IMR-90 (cell line): Measurements from ENCODE around the gene TFEB. TPM values are rescaled to one million over a fixed set of nuclear protein-coding genes. Genes with fewer than 3 reads are reported as not detected.
A peak's percentile ranks its signal among the peaks of the same experiment; 100 is the strongest.

Experiments
- ATAC-seq: fragments of 200-7000 bp; cut with Tn5 transposase; 2 replicates; pipeline ENCODE4 v1.9.1; 2020; ENCODE audit warnings: low read depth, mild to moderate bottlenecking, moderate library complexity
- BruUV-seq: library from RNA; stranded (reverse); fragments of 400-500 nt; replicated peaks from 2 replicates; lab custom pipeline; 2021; lab: Mats Ljungman, UMichigan
- CTCF ChIA-PET: fragments of 300-600 bp; formaldehyde crosslinking; extraction: SDS; loops from one replicate; lab custom pipeline; 2021; ENCODE audit warnings: antibody characterized with exemption; lab: Yijun Ruan, JAX
- POLR2A ChIA-PET: fragments of 300-600 bp; sonication (Branson Sonifier 250); formaldehyde crosslinking; loops from one replicate; lab custom pipeline; 2022; ENCODE audit warnings: antibody characterized with exemption; ENCODE audit not compliant: unreplicated experiment; lab: Charles Lee
- DNase-seq: peaks from one replicate; pipeline ENCODE4 v3.0.0; 2013
- H2AFZ ChIP-seq: replicated peaks from 2 replicates; pipeline ENCODE3; 2013; ENCODE audit warnings: low read length, mild to moderate bottlenecking; ENCODE audit not compliant: poor library complexity
- H2AK5ac ChIP-seq: 2 replicates; pipeline ENCODE4 v1.6.1; 2013; ENCODE audit warnings: low read depth, low read length, inconsistent platforms
- H2AK9ac ChIP-seq: replicated peaks from 2 replicates; pipeline ENCODE3; 2013; ENCODE audit warnings: mild to moderate bottlenecking, low read depth, low read length, moderate library complexity; ENCODE audit not compliant: poor library complexity
- H2BK120ac ChIP-seq: 2 replicates; pipeline ENCODE4 v1.6.1; 2013; ENCODE audit warnings: low read depth, low read length, inconsistent platforms
- H2BK15ac ChIP-seq: 3 replicates; pipeline ENCODE4 v1.6.1; 2013; ENCODE audit warnings: low read depth, low read length, inconsistent platforms
- H2BK20ac ChIP-seq: 2 replicates; pipeline ENCODE4 v1.6.1; 2013; ENCODE audit warnings: low read depth, mild to moderate bottlenecking, inconsistent platforms, low read length, moderate library complexity
- H2BK5ac ChIP-seq: 2 replicates; pipeline ENCODE4 v1.6.1; 2013; ENCODE audit warnings: mild to moderate bottlenecking, low read depth, low read length, inconsistent platforms; ENCODE audit not compliant: poor library complexity, severe bottlenecking
- H3K14ac ChIP-seq: replicated peaks from 2 replicates; pipeline ENCODE4 v1.6.1; 2013; ENCODE audit warnings: low read depth, low read length, inconsistent platforms
- H3K18ac ChIP-seq: 2 replicates; pipeline ENCODE4 v1.6.1; 2013; ENCODE audit warnings: low read depth, low read length, control low read depth
- H3K23ac ChIP-seq: 2 replicates; pipeline ENCODE4 v1.6.1; 2013; ENCODE audit warnings: low read depth, low read length, inconsistent platforms
- H3K27ac ChIP-seq: 2 replicates; pipeline ENCODE4 v1.5.1; 2013; ENCODE audit warnings: mild to moderate bottlenecking, control low read depth, low read length; ENCODE audit not compliant: insufficient read depth
- H3K27me3 ChIP-seq: 2 replicates; pipeline ENCODE4 v1.6.1; 2013; ENCODE audit warnings: low read length; ENCODE audit not compliant: control insufficient read depth, insufficient read depth
- H3K36me3 ChIP-seq: 2 replicates; pipeline ENCODE4 v1.6.1; 2013; ENCODE audit warnings: low read length, mixed read lengths; ENCODE audit not compliant: control insufficient read depth, insufficient read depth
- H3K4ac ChIP-seq: 2 replicates; pipeline ENCODE4 v1.6.1; 2013; ENCODE audit warnings: low read depth, low read length, inconsistent platforms
- H3K4me1 ChIP-seq: 2 replicates; pipeline ENCODE4 v1.6.1; 2013; ENCODE audit warnings: low read length, mixed read lengths; ENCODE audit not compliant: control insufficient read depth, insufficient read depth
- H3K4me2 ChIP-seq: 2 replicates; pipeline ENCODE4 v1.6.1; 2013; ENCODE audit warnings: low read depth, mild to moderate bottlenecking, control low read depth, low read length, moderate library complexity
- H3K4me3 ChIP-seq: 2 replicates; pipeline ENCODE4 v1.5.1; 2013; ENCODE audit warnings: low read depth, mild to moderate bottlenecking, control low read depth, low read length, moderate library complexity; ENCODE audit not compliant: insufficient read depth
- H3K56ac ChIP-seq: 2 replicates; pipeline ENCODE4 v1.6.1; 2013; ENCODE audit warnings: low read length, inconsistent platforms; ENCODE audit not compliant: insufficient read depth; ENCODE audit errors: extremely low read depth
- H3K79me1 ChIP-seq, 2 experiments: 2 replicates each; pipeline ENCODE4 v1.6.1; 2013; ENCODE audit warnings: low read length in 2 of 2, inconsistent platforms in 1 of 2, low read depth in 1 of 2
- H3K9ac ChIP-seq: 2 replicates; pipeline ENCODE4 v1.6.1; 2013; ENCODE audit warnings: low read depth, low read length, control low read depth
- H3K9me1 ChIP-seq: 2 replicates; pipeline ENCODE4 v1.6.1; 2013; ENCODE audit warnings: low read length, inconsistent platforms; ENCODE audit not compliant: insufficient read depth
- H3K9me3 ChIP-seq: 2 replicates; pipeline ENCODE4 v1.6.1; 2013; ENCODE audit warnings: low read length; ENCODE audit not compliant: control insufficient read depth, insufficient read depth
- H4K20me1 ChIP-seq: 2 replicates; pipeline ENCODE4 v1.6.1; 2013; ENCODE audit warnings: low read length, inconsistent platforms; ENCODE audit not compliant: insufficient read depth
- H4K5ac ChIP-seq: 2 replicates; pipeline ENCODE4 v1.6.1; 2013; ENCODE audit warnings: mild to moderate bottlenecking, low read depth, low read length, control low read depth
- H4K8ac ChIP-seq, 2 experiments: 2 replicates each; pipeline ENCODE4 v1.6.1; 2013; ENCODE audit warnings: low read depth in 2 of 2, low read length in 2 of 2, control low read depth in 1 of 2, inconsistent platforms in 1 of 2
- H4K91ac ChIP-seq: 2 replicates; pipeline ENCODE4 v1.6.1; 2013; ENCODE audit warnings: low read depth, low read length, inconsistent platforms; ENCODE audit not compliant: insufficient read depth
- BHLHE40 ChIP-seq: fragments of 150-350 bp; IDR thresholded peaks from 2 replicates; pipeline ENCODE4 v1.6.1; 2016; ENCODE audit warnings: mild to moderate bottlenecking, low read depth, low read length
- CEBPB ChIP-seq: IDR thresholded peaks from 2 replicates; pipeline ENCODE4 v1.6.1; 2012; ENCODE audit warnings: low read depth, low read length, improper control_type of control experiment
- CHD1 ChIP-seq: IDR thresholded peaks from 2 replicates; pipeline ENCODE4 v1.6.1; 2012; ENCODE audit warnings: low read depth, low read length, improper control_type of control experiment
- FOS ChIP-seq: fragments of 150-350 bp; IDR thresholded peaks from 2 replicates; pipeline ENCODE4 v1.6.1; 2016; ENCODE audit warnings: low read depth, low read length
- MAFK ChIP-seq: IDR thresholded peaks from 2 replicates; pipeline ENCODE4 v1.6.1; 2012; ENCODE audit warnings: low read depth, low read length, improper control_type of control experiment
- MAZ ChIP-seq: IDR thresholded peaks from 2 replicates; pipeline ENCODE4 v1.6.1; 2012; ENCODE audit warnings: low read depth, mild to moderate bottlenecking, low read length, improper control_type of control experiment, moderate library complexity, borderline replicate concordance
- MXI1 ChIP-seq: IDR thresholded peaks from 2 replicates; pipeline ENCODE4 v1.6.1; 2012; ENCODE audit warnings: low read depth, mild to moderate bottlenecking, low read length, moderate library complexity, borderline replicate concordance
- POLR2A ChIP-seq: IDR thresholded peaks from 2 replicates; pipeline ENCODE4 v1.6.1; 2012; ENCODE audit warnings: mild to moderate bottlenecking, low read depth, low read length
- RAD21 ChIP-seq: IDR thresholded peaks from 2 replicates; pipeline ENCODE4 v1.6.1; 2012; ENCODE audit warnings: low read length, improper control_type of control experiment
- RFX5 ChIP-seq: IDR thresholded peaks from 2 replicates; pipeline ENCODE4 v1.8.0; 2012; ENCODE audit warnings: low read depth, mild to moderate bottlenecking, low read length, moderate library complexity
- SMC3 ChIP-seq: fragments of 150-350 bp; IDR thresholded peaks from 2 replicates; pipeline ENCODE4 v1.6.1; 2016; ENCODE audit warnings: low read depth, mild to moderate bottlenecking, antibody characterized with exemption, low read length, moderate library complexity
- WGBS, 2 experiments: methylation state at CpG; one replicate each; pipeline versions ENCODE4 v1.1.5 to v1.1.7; 2013; ENCODE audit warnings: missing lambda C conversion rate in 2 of 2; ENCODE audit not compliant: insufficient read length in 1 of 2; ENCODE audit errors: extremely low coverage in 2 of 2; 5-methylcytosine and 5-hydroxymethylcytosine counted together
- dilution Hi-C: fragments of 300-500 bp; cut with HindIII; formaldehyde crosslinking; loops from one replicate; pipeline ENCODE4 v1.14.3; 2018; ENCODE audit warnings: low sequenced_read_pairs; ENCODE audit not compliant: unreplicated experiment
- in situ Hi-C: fragments of 300-500 bp; cut with MboI; formaldehyde crosslinking; loops from 3 replicates; pipeline ENCODE4 v1.14.3; 2019; ENCODE audit warnings: low sequenced_read_pairs, inconsistent platforms, mixed read lengths
- intact Hi-C: fragments of 100-400 bp; cut with micrococcal nuclease; formaldehyde crosslinking; loops from 2 replicates; pipeline ENCODE4 v1.10.0; 2022
- polyA plus RNA-seq, 3 experiments: library from polyadenylated mRNA; depleted of rRNA; stranded (reverse); fragments of >200 nt; gene quantifications; 2 replicates each; pipeline ENCODE4 v1.2.3, GENCODE V29; 2012; ENCODE audit warnings: low replicate concordance in 1 of 3
- total RNA-seq: library from RNA; depleted of rRNA; stranded (reverse); fragments of >200 nt; gene quantifications from 2 replicates; pipeline ENCODE4 v1.2.3, GENCODE V29; 2012
- TF ChIP-seq, protein P1 (sequence below): fragments of 150-350 bp; IDR thresholded peaks from 2 replicates; pipeline ENCODE4 v1.6.1; 2017; ENCODE audit warnings: mild to moderate bottlenecking, antibody characterized with exemption, low read length, low read depth

Gene TFEB
- total and polyA plus RNA-seq, 2 of the 4 experiments (the other 2 are of a cell fraction): 4.5 to 4.9 TPM

DNA sequence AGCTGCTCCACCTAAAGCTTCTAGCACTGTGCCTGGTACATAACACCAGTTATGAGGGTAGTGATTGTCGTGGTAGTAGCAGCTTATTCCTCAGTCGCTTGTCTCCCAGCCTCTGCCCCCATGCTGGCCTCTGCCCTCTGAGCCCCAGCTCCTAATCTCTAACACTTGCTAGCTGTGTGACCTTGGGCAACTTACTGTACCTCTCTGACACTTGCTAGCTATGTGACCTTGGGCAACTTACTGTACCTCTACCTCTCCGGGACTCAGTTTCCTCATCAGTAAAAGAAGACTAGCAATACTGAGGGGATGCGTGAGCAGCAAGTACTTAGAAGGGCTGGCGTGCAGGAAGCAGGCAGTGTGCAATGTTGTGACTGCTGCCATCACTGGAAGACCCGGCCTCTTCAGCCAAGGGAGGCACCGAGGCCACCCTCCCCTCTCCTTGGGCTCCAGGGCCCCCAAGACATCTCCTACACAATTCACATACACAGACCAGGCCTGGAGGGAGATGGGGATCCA lies 87.3 kb downstream of the TFEB start:
- no peaks in the 10 kb centered on the region for H3K9me1 ChIP-seq
- H3K14ac ChIP-seq: no peak overlapping the region
- no peak overlapping the region for H2BK20ac ChIP-seq
- H2BK120ac ChIP-seq: no peak overlapping the region
- no peak overlapping the region for H2BK15ac ChIP-seq
- H2AK9ac ChIP-seq: no peak overlapping the region
- TF ChIP-seq RFX5: no peak
- no peak for TF ChIP-seq FOS
- TF ChIP-seq CEBPB: no peak
- TF ChIP-seq MXI1: no peak
- no peak for TF ChIP-seq MAFK
- TF ChIP-seq CHD1: no peak
- no peak for TF ChIP-seq MAZ
- TF ChIP-seq BHLHE40: no peak
- no peak for TF ChIP-seq POLR2A
- no peak for TF ChIP-seq SMC3
- TF ChIP-seq RAD21: no peak
- TF ChIP-seq, protein P1, sequence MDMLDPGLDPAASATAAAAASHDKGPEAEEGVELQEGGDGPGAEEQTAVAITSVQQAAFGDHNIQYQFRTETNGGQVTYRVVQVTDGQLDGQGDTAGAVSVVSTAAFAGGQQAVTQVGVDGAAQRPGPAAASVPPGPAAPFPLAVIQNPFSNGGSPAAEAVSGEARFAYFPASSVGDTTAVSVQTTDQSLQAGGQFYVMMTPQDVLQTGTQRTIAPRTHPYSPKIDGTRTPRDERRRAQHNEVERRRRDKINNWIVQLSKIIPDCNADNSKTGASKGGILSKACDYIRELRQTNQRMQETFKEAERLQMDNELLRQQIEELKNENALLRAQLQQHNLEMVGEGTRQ: no peak
- no peaks in the 10 kb centered on the region for H4K20me1 ChIP-seq
- no peaks in the 10 kb centered on the region for H3K9me3 ChIP-seq
- DNase-seq (no peak), ATAC-seq (no peak)
- ChIA-PET POLR2A (no interaction called here), CTCF (no interaction called here)
- H3K27me3 ChIP-seq: peaks cover 60% of the 10 kb centered on the region
- no CpG with 5 or more reads among the region's 7 CpGs for WGBS, 2 experiments
- H3K27ac ChIP-seq: no peak overlapping the region
- H4K91ac ChIP-seq: no peak overlapping the region
- H3K4me3 ChIP-seq: no peak overlapping the region
- no peaks in the 10 kb centered on the region for H3K36me3 ChIP-seq
- BruUV-seq: no TSS peak
- intact Hi-C loops (no loop called here), in situ Hi-C loops (no loop called here), dilution Hi-C loops (no loop called here)
- H2BK5ac ChIP-seq: no peak overlapping the region
- H3K23ac ChIP-seq: no peak overlapping the region
- no peaks in the 10 kb centered on the region for H3K4me1 ChIP-seq
- H3K4me2 ChIP-seq: no peak overlapping the region
- no peak overlapping the region for H3K18ac ChIP-seq
- peak overlapping the region; percentile 43 for H2AFZ ChIP-seq
- no peak overlapping the region for H3K56ac ChIP-seq
- H2AK5ac ChIP-seq: no peak overlapping the region
- no peak overlapping the region for H3K9ac ChIP-seq
- H3K4ac ChIP-seq: no peak overlapping the region
- H4K5ac ChIP-seq: no peak overlapping the region
- no peak overlapping the region for H4K8ac ChIP-seq
- H3K79me1 ChIP-seq: no peaks in the 10 kb centered on the region
